ENCODE measurements around the gene GOLGA6L10.
"Not testable (repeated sequence)": the region's sequence is repeated elsewhere in the genome, so short reads cannot be mapped to it uniquely, and the experiment has no call there.

The GOLGA6L10 gene

DNA sequence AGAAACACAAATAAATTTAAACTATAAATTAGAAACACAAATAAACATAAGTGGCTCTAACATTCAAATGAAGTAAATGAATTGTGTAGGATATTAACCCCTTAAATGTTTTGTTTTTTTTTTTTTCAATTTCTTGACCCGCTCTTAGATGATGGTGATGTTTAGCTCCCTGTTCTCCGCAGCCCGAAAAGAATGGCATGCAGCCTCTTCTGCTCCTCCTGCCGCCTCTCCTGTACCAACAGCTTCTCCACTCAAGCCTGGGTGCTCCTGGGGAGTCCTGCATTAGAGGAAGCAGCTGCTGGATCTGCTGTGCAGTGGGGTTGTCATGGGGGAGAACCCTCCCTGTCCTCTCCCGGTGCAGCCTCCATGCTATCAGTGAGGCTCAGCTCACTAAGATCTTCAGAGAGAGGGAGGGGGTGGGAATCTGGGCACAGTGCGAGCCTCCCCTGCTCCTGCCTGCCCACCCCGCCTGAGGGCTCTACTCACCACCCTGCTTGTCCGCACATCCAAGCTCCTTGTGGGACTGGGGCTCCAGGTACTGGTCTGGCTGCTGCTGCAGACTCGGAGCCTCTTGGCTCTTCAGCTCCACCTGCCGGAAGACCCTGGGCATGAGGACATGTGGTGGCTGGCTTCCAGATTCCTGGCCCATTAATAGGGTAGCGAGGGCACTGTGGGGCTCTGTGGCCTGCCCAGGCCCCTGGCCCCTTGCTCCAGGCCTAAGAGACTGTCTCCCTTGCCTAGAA, 6.5 kb downstream of the GOLGA6L10 start:
- peak; percentile 9 for DNase-seq (ENCODE audit: low read depth)

DNA sequence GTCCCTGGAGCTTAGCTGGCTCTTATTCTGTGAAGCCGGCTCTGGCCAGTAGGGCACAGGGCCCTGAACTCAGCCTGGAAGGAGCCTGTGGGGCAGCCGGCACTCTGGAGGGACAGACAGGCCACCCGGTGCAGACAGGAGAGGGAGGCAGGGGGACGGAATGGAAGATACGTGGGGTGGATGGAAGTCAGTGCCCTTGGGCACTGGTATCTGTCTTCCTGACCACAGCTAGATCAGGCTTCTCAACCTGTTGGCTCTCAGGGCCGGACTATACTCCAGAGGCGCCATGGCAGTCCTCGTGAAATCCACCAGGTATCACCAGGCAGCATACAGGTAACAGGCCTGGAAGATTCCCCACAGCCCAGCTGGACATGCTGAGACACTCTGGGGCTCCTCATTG, 10.7 kb downstream of the GOLGA6L10 start:
- DNase-seq (ENCODE audit: low read depth), result not testable (repeated sequence)

DNA sequence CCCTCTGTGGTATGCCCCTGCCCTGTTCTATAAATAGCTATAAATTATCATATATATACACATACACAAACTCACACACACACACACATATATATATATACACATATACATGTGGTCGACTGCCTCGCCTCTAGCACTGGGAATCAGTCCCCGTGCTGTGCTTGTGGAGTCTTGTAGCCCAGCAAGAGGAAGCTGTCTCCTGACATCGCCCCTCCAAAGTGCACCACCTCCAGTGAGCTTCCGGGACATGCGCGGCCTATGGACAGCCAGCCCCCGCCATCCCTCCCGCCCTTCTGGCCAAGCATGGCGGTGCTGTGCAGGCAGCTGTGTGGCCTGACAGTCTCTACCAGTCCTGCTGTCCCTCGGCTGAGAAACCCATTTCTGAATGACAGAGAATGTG, 11.2 kb downstream of the GOLGA6L10 start:
- DNase-seq (ENCODE audit: low read depth), result not testable (repeated sequence)

DNA sequence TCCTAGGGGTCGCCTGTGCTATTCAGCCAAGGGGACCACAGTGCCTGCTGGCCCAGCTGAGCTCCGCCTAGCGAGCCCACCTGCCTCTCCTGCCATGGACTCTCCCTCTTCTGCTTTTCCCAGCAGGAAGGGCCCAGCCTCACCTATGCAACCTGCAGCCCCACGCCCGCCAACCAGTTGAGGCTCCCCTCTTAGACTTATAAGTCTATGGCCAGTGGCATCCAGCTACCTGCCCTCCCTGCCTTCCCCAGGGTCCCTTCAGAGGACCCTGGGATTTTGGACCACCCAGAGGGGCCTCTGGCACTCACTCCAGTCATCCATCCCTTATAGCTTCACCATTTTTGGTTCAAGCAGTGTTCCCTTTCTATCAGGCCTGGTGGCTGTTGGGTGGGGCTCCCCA, 12.2 kb downstream of the GOLGA6L10 start:
- DNase-seq (ENCODE audit: low read depth), result not testable (repeated sequence)

DNA sequence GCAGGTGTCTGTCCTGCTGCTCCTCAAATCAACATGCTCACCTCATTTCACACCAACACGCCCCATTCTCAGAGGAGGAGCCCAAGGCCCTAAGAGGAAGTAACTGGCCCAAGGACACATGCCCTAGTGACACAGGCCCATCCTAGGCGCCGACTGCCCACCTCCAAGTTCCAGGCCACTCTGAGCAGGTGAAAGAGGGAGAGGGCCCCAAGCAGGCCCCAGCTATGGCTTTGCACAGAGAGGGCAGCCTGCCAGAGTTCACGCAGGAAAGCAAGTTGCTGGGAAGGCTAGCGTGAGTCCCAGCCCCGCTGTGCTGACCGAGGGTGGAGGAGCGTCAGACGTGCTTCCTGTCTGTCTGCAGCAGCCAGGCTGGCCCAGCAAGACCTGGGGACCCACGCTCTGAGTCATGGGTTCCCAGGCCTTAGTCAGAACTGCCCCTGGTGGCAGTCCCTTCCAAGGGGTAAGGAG, 13.1 kb downstream of the GOLGA6L10 start:
- DNase-seq (ENCODE audit: low read depth), result not testable (repeated sequence)

DNA sequence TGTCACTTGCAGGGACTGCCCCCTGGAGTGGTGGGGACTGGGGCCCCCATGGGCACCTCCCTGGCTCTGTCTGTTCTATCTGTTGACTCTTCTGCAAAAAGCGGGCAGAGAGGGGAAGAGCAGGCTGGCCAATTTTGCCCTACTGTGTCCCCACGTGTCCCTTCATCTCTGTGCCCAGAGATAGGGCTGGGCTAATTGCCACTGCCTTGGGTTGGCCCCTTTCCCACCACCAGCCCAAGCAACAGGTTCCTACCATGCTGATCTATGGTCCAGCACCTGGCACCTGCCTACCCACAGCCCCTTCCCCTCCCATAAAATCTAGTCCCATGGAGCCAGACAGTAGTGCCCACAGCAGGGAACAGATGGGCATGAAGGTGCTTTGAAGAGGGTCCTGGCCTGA, 14.3 kb downstream of the GOLGA6L10 start:
- not testable (repeated sequence) for DNase-seq (ENCODE audit: low read depth)

DNA sequence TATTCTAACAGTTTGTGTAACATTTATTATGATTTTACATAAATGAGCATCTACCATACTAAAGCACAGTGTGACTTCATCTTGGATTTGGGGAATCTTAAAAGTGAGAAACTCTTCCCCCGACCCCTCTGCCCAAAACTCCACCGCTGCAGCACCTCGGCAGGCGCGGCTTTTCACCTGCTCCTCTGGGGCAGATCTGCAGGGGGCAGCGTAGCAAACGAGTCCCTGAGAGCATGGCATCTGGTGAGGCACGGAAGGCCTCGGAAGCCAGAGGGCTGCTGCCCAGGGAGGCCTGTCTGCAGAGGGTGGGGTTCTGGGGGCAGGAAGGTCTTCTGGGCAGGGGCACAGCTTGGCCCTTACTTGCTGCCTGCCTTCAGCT, 14.7 kb downstream of the GOLGA6L10 start:
- DNase-seq (ENCODE audit: low read depth), result not testable (repeated sequence)

DNA sequence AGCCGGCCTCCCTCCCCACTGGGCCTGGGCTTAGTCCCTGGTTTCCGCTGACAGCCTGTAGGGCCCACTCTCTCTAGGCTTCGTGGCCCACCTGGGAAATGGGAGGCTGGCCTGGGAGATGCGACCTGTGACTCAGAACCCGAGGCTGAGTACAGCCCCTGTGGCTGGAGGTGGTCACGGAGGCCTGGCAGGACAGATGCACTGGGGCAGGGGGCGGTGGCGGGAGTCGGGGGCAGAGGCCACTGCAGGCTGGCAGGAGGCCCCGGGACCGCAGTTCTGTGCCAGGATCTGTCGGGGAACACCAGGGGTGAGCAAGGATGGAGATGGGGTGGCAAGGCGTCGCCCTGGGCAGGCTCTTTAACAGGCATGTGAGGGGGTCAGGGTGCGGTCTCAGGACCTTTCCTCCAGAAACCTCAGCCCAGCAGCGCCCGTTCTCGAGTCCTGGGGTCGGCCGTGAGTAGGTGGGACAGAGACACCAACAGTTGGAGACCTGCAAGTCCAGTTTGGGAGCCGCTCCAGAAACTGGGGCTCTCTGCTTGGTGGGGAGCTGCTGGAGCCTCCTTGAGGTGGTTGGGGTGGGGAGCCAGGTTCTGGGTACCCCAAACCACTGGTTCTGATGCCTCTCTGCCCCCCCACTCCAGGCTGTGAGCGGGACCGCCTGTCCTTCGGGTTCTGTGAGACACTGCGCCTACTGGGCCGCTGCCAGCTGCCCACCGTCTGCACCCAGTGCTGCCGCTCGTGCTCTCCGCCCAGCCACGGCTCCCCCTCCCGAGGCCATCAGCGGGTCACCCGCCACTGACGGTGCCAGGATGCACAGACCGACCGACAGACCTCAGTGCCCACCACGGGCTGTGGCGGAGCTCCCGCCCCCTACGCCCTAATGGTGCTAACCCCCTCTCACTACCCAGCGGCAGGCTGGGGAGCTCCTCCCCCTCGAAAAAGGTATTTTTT, 15.4 kb downstream of the GOLGA6L10 start:
- not testable (repeated sequence) for DNase-seq (ENCODE audit: low read depth)

DNA sequence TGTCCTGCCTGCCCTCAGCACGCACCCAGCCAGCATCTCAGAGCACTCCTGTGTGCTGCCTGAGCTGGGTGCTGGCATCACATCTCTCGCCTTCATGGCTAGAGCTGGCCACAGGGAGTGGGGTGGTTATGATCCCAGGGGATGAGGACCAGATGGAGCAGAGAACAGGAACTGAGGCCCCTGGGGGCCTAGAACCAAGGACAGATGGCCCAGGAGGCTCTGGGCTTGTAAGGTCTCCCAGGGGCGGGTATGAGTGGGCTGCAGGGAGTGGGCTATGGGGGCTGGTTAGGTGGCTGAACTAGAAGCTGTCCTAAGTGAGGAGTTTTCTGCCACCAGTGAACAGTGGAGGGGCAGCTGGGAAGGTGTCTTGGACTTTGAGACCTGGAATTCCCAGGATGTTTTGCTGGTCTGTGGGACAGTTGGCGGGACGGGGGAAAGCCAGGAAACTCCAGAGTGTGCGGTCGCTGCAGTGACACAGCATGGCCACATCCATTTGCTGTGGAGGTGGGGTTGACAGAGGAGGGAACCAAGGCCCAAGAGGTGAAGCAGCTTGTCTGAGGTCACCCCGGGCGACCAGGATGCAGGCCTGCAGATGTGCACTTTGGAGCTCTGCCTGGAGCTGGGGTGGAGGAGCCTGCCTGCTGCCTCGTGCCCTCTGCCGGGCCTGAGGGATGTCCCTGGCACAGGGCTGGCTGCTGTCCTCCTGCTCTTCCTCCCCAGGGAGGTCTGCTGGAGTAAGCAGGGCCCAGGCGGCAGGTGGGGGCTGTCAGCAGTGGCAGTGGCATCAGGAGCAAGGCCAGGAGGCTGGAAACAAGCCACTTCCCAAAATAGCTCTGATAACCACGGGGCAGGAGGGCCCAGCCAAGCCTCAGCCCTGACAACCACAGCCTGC, 16.3 kb downstream of the GOLGA6L10 start:
- DNase-seq (ENCODE audit: low read depth), result not testable (repeated sequence)

DNA sequence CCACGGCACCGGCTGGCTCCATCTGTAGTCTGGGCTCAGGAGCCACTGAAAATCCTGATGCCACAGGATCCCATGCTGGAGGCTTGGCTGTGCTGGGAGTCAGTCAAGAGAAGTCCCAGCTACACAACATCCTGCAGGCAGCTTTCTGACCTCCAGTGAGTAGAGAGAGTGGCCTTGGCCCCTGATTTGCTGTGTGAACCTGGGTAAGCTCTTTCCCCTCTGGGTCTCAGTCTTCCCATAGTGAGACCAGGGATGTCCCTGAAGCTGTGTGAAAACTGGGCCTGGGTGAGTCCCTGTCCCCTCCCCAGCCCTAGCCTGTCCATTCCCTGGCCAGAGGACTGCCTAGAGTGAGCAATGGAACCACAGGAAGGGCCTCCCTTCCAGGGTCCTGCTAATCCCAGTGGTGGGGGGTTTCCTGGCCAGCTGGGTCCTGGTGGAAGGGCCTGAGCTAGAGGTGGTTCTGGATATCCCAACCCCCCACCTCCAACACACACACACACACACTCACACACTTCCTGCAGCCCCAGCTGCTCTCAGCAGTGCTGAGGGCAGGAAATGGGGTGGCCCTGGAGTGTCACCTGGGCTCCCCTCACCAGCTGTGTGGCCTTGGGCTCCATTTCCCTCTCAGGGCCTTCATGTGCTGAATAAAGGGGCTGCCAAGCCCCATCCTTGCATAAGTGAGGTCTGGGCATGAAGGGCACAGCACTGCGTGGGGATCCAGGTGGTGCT, 17.5 kb downstream of the GOLGA6L10 start:
- not testable (repeated sequence) for DNase-seq (ENCODE audit: low read depth)

DNA sequence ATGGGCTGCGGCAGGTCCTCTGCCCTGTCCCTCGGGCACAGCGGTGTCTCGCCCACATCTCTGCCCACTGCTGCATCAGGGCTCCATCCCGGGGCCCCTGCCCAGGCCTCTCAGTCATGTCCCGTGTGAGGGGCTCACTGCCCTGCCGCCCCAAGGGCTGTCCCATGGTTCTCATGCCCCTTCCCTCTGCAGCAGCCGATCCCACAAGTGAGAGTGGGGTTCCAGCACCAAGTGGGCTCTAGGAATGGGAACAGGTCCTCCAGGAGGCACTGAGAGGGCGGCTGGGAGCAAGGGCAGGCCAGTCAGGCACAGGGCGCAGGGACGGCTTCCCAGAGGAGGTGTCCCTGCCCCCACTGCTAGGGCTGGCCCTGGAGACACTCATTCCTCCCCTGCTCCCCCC, 18.4 kb downstream of the GOLGA6L10 start:
- not testable (repeated sequence) for DNase-seq (ENCODE audit: low read depth)

DNA sequence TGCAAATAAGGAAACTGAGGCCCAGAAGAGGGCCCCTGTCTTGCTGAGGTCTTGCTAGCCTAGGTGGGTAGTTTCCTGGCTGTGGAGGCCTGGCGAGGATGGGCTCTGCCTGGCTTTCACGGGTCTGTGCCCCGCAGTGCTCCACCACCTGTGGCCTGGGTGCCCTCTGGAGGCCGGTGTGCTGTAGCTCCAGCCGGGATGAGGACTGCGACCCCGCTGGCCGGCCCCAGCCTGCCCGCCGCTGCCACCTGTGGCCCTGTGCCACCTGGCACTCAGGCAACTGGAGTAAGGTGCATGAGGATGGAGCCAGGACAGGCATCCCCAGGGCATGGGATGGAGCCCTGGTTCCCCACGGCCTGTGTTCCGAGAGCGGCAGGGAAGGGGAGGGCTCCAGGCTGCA, 20.2 kb downstream of the GOLGA6L10 start:
- not testable (repeated sequence) for DNase-seq (ENCODE audit: low read depth)

DNA sequence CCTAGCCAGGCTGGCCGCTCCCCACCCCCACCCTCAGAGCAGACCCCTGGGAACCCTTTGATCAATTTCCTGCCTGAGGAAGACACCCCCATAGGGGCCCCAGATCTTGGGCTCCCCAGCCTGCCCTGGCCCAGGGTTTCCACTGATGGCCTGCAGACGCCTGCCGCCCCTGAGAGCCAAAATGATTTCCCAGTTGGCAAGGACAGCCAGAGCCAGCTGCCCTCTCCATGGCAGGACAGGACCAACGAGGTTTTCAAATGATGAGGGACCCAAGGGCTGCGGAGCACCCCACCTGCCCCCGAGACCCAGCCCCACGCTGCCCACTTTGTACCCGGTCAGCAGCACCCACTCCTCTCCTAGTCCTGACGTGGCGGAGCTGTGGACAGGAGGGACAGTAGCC, 21.9 kb downstream of the GOLGA6L10 start:
- DNase-seq (ENCODE audit: low read depth), result not testable (repeated sequence)

DNA sequence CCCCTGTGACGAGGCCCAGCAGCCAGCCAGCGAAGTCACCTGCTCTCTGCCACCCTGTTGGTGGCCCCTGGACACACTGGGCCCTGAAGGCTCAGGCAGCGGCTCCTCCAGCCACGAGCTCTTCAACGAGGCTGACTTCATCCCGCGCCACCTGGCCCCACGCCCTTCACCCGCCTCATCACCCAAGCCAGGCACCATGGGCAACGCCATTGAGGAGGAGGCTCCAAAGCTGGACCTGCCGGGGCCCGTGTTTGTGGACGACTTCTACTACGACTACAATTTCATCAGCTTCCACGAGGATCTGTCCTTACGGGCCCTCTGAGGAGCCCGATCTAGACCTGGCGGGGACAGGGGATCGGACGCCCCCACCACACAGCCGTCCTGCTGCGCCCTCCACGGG, 22.4 kb downstream of the GOLGA6L10 start:
- DNase-seq (ENCODE audit: low read depth), result not testable (repeated sequence)

DNA sequence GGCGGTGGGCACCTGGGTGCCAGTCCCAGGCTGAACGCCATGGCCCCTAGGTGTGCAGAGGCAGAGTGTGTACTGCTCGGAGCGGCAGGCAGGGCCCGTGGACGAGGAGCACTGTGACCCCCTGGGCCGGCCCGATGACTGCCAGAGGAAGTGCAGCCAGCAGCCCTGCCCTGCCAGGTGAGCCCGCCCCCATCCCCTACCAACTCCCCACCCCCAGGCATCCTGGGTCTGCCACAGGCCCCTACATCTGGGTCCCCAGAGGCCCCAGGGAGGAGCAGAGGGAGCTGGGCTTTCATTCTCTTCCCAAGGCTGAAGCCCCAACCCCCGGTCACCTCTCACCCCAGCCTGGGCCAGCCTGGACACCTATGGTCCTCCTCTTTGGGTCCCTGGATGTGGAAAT, 23.6 kb downstream of the GOLGA6L10 start:
- not testable (repeated sequence) for DNase-seq (ENCODE audit: low read depth)

DNA sequence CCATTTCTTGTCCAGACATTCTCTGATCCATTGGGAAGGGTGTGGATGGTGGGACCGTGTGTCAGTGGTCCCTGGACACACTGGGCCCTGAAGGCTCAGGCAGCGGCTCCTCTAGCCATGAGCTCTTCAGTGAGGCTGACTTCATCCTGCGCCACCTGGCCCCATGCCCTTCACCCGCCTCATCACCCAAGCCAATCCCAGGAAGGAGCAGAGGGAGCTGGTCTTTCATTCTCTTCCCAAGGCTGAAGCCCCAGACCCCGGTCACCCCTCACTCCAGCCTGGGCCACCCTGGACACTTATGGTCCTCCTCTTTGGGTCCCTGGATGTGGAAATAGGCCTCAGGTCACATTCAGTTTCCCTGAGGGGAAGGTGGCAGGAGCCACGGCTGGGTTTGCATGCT, 24.4 kb downstream of the GOLGA6L10 start:
- not testable (repeated sequence) for DNase-seq (ENCODE audit: low read depth)

DNA sequence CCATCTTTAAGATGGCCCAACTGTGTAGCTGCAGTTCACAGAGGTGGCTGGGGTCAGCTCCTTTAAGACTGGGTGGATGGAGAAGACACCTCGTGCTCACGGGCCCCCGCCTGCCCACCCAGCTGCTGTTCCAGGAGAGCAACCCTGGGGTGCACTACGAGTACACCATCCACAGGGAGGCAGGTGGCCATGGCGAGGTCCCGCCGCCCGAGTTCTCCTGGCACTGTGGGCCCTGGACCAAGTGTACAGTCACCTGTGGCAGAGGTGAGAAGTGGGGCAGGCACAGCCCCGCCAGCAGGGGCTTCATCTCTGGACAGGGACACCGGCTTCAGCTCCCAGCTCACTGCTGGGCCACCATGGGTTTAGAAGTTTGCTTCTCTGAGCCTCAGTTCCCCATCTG, 26.8 kb downstream of the GOLGA6L10 start:
- not testable (repeated sequence) for DNase-seq (ENCODE audit: low read depth)

DNA sequence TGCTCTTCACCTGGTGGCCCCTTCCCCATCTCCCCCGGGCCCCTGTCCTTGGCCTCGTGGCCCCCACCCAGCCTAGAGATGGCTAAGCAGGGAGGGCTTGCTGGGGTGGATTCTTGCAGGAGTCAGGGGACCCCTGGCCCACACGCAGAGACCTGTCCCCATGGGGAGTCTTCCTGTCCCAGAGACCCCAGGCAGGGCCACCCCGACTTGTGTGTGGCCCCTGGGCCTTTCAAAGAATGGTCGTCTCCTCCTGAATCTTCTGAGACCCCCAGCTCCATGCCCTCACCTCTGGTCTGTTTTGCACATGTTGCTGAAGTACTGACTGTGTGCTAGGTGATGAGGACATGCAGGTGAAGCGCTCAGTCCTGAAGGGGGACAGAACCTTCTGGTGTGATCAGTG, 28.4 kb downstream of the GOLGA6L10 start:
- not testable (repeated sequence) for DNase-seq (ENCODE audit: low read depth)

DNA sequence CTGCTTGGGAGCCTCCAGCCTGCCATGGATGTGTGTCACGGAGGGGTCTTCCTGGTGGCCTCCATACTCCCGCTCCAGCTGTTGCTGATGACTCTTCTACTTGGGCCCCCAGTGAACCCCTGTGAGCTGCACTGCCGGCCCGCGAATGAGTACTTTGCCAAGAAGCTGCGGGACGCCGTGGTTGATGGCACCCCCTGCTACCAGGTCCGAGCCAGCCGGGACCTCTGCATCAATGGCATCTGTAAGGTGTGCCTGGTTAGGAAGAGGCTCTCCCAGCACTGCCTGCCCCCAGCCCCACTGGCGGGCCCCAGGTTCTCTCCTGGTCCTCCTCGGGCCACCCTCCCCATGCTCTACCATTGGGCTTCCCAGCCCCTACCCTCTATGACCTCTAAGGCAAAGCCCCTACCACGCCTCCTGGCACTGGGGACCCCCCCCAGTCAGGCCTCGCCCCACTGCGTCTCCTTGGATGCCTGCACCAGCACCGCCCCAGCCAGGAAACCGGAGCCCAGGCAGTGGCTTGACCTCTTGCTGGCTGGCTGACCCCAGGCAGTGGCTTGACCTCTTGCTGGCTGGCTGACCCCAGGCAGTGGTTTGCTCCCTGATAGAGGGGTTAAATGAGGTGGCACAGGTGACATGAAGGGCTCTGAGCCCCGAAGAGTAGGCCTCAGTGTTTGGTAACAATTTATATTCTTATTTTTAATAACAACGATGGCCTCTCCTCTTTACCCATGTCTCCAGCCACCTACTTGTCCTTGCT, 29.6 kb downstream of the GOLGA6L10 start:
- not testable (repeated sequence) for DNase-seq (ENCODE audit: low read depth)

DNA sequence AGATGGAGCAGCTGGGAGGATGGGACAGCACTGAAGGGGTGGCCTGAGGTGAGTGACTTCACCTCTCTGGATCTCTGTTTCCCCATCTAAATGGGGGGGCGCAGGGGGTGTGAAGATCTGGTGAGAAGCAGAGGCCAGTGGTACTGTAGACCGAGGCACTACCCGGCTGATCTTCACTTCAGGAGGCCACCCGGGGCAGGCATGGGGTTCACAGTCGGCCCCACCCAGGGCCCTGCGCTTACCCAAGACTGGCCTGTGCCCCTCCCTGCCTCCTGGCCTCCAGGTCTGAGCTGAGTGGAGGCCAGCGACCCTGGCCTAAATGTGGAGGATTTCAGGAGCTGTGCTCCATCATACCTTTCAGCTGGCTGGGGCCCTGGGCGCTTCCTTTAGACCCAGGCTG, 31.0 kb downstream of the GOLGA6L10 start:
- not testable (repeated sequence) for DNase-seq (ENCODE audit: low read depth)
